K562 (cell line): ENCODE measurements around the gene ZNF552.

Source experiments
- BCLAF1 ChIP-seq, 2 experiments: fragments of 450-650 bp in 1 of 2; IDR thresholded peaks; 2 replicates each; pipeline ENCODE4 v1.6.1; 2011 to 2017; ENCODE audit warnings: low read depth in 2 of 2, antibody characterized with exemption in 1 of 2, borderline replicate concordance in 1 of 2, low read length in 1 of 2, mild to moderate bottlenecking in 1 of 2, mixed read lengths in 1 of 2; ENCODE audit not compliant: control insufficient read depth in 1 of 2
- BRCA1 ChIP-seq, 2 experiments: fragments of 450-650 bp in 1 of 2; sonication (generic) in 1 of 2; formaldehyde crosslinking in 1 of 2; IDR thresholded peaks; 2 replicates each; pipeline versions ENCODE4 v1.5.0 to v1.6.1; 2017 to 2020; ENCODE audit warnings: mild to moderate bottlenecking in 1 of 2, missing genetic modification reagents in 1 of 2
- CTCF ChIP-seq, 3 experiments: IDR thresholded peaks in 2 of 3; conservative IDR thresholded peaks in 1 of 3; 2 replicates each; pipeline ENCODE4 v1.5.1; 2011 to 2012; ENCODE audit warnings: low read length in 3 of 3, mild to moderate bottlenecking in 3 of 3, control low read depth in 2 of 3, improper control_type of control experiment in 1 of 3, inconsistent platforms in 1 of 3, low read depth in 1 of 3, mixed read lengths in 1 of 3, moderate library complexity in 1 of 3; ENCODE audit not compliant: insufficient read depth in 2 of 3
- FOXA1 ChIP-seq: fragments of 450-650 bp; IDR thresholded peaks from 2 replicates; pipeline ENCODE4 v1.6.1; 2016; ENCODE audit warnings: mild to moderate bottlenecking, borderline replicate concordance
- PCBP1 ChIP-seq: fragments of 200-400 bp; formaldehyde crosslinking; IDR thresholded peaks from 2 replicates; pipeline ENCODE4 v1.6.1; 2018; ENCODE audit warnings: mild to moderate bottlenecking, low read depth, low read length; ENCODE audit not compliant: poor library complexity, severe bottlenecking
- POLR2A ChIP-seq: fragments of 450-650 bp; conservative IDR thresholded peaks from 2 replicates; pipeline ENCODE4 v1.6.1; 2016
- RBM39 ChIP-seq: fragments of 200-400 bp; formaldehyde crosslinking; optimal IDR thresholded peaks from 2 replicates; pipeline ENCODE3; 2018; ENCODE audit warnings: low read depth, low read length
- SRSF1 ChIP-seq: fragments of 200-400 bp; formaldehyde crosslinking; IDR thresholded peaks from 2 replicates; pipeline ENCODE4 v1.6.1; 2017; ENCODE audit warnings: mild to moderate bottlenecking, low read depth, low read length, moderate library complexity
- TAF9B ChIP-seq: fragments of 450-650 bp; IDR thresholded peaks from 2 replicates; pipeline ENCODE4 v1.6.1; 2018; ENCODE audit warnings: mild to moderate bottlenecking; ENCODE audit not compliant: partially characterized antibody
- YY1 ChIP-seq, 3 experiments: IDR thresholded peaks; 2 replicates each; pipeline ENCODE4 v1.6.1; 2011; ENCODE audit warnings: low read length in 2 of 3, mild to moderate bottlenecking in 2 of 3, moderate library complexity in 2 of 3, borderline replicate concordance in 1 of 3, control low read depth in 1 of 3, low read depth in 1 of 3; ENCODE audit not compliant: insufficient read depth in 3 of 3, insufficient replicate concordance in 2 of 3, control insufficient read depth in 1 of 3, insufficient read length in 1 of 3; ENCODE audit errors: extremely low read depth in 1 of 3
- ZBTB8A ChIP-seq: fragments of 450-650 bp; IDR thresholded peaks from 2 replicates; pipeline ENCODE4 v1.6.1; 2018; ENCODE audit warnings: mild to moderate bottlenecking, moderate library complexity; ENCODE audit not compliant: partially characterized antibody
- ZNF239 ChIP-seq: fragments of 250-450 bp; sonication (Bioruptor Pico); IDR thresholded peaks from 2 replicates; pipeline ENCODE4 v1.4.0; 2020; ENCODE audit warnings: mild to moderate bottlenecking
- ZNF311 ChIP-seq: fragments of 250-450 bp; sonication (Bioruptor Pico); IDR thresholded peaks from 2 replicates; pipeline ENCODE4 v1.4.0; 2020; ENCODE audit warnings: mild to moderate bottlenecking, moderate library complexity
- ZNF780A ChIP-seq: fragments of 250-450 bp; sonication (Bioruptor Pico); IDR thresholded peaks from 2 replicates; pipeline ENCODE4 v1.5.0; 2021; ENCODE audit warnings: mild to moderate bottlenecking

GRCh38 chr19:57759096-57759495, 55.6 kb downstream of the ZNF552 start:
- TF ChIP-seq RBM39 (no peak), POLR2A (no peak), ZNF780A (no peak), BCLAF1 (IDR thresholded peaks at IDR 0.05; ENCODE audit: borderline replicate concordance in 1 of 2, control insufficient read depth in 1 of 2, low read depth in 2 of 2, low read length in 1 of 2) (no peak), FOXA1 (no peak), CTCF (IDR thresholded peaks at IDR 0.05 in 2 of 3, conservative IDR thresholded peaks at IDR 0.05 in 1 of 3; ENCODE audit: insufficient read depth in 2 of 3, low read depth in 1 of 3, low read length in 3 of 3) (no peak), PCBP1 (no peak), BRCA1 (IDR thresholded peaks at IDR 0.05) (no peak), BRCA1 (CRISPR knock-in tag; IDR thresholded peaks at IDR 0.05) (no peak), SRSF1 (no peak), YY1 (IDR thresholded peaks at IDR 0.05; ENCODE audit: borderline replicate concordance in 1 of 3, control insufficient read depth in 1 of 3, extremely low read depth in 1 of 3, insufficient read depth in 3 of 3, insufficient read length in 1 of 3, insufficient replicate concordance in 2 of 3, low read depth in 1 of 3, low read length in 2 of 3) (no peak), ZBTB8A (no peak), ZNF239 (no peak), ZNF311 (CRISPR knock-in tag) (no peak), TAF9B (no peak)
